ENCODE data around the gene ZCCHC2. TPM values are rescaled to one million over a fixed set of nuclear protein-coding genes. Genes with fewer than 3 reads are reported as not detected.

ZCCHC2 gene
- total and polyA plus RNA-seq, 2 of the 4 experiments (the other 2 are of a cell fraction) = 3.2 to 3.6 TPM

- Histone ChIP-seq H2AK9ac (replicated peaks; ENCODE audit: low read depth, low read length, poor library complexity) (no peak overlapping the region), H2AK5ac (ENCODE audit: low read depth, low read length) (no peak overlapping the region)
Measured at GRCh38 chr18:62584241-62585120, 61.7 kb downstream of the ZCCHC2 start.

More at GRCh38 chr18:62584241-62585120, 61.7 kb downstream of the ZCCHC2 start:
- H3K4me2 ChIP-seq (ENCODE audit: low read depth, low read length) = peak overlapping the region; percentile 48; the same call in 1 of the 2 replicates
- H2AFZ ChIP-seq (replicated peaks; ENCODE audit: low read length, poor library complexity) = peak overlapping the region; percentile 89
- peak overlapping the region in 1 of 2 experiments; percentile 59; a peak in 1 of 4 replicates for H4K8ac ChIP-seq (ENCODE audit: low read depth in 2 of 2, low read length in 2 of 2)
- dilution Hi-C loops (cut with HindIII; ENCODE audit: low sequenced_read_pairs, unreplicated experiment) = no loop called here
- no peak overlapping the region for H2BK20ac ChIP-seq (ENCODE audit: low read depth, low read length)
- no peak overlapping the region for H3K27ac ChIP-seq (ENCODE audit: insufficient read depth, low read length)
- H3K14ac ChIP-seq (replicated peaks; ENCODE audit: low read depth, low read length) = no peak overlapping the region
- H3K4me1 ChIP-seq (ENCODE audit: control insufficient read depth, insufficient read depth, low read length) = peaks cover 1% of the 10 kb centered on the region; the same call in 1 of the 2 replicates
- no peak overlapping the region; the same call in 1 of the 2 replicates for H3K9ac ChIP-seq (ENCODE audit: low read depth, low read length)
- CTCF ChIA-PET = interaction anchor here (0.6 to 1.2 kb wide), 8 partner anchors 12 to 432 kb away, joined by 3 to 5 read pairs (median 3); partner anchors contain the start of gene PHLPP1
- no peak overlapping the region for H2BK15ac ChIP-seq (ENCODE audit: low read depth, low read length)
- H2BK5ac ChIP-seq (ENCODE audit: low read depth, low read length, poor library complexity, severe bottlenecking) = no peak overlapping the region
- no TSS peak for BruUV-seq (replicated peaks)
- H3K9me1 ChIP-seq (ENCODE audit: insufficient read depth, low read length) = no peaks in the 10 kb centered on the region
- in situ Hi-C loops (cut with MboI; ENCODE audit: low sequenced_read_pairs) = loop anchor here (5.0 kb wide), 1 partner anchor 398 kb away; no protein-coding TSS in a partner anchor
- H3K4ac ChIP-seq (ENCODE audit: low read depth, low read length) = no peak overlapping the region
- no peak overlapping the region for H3K23ac ChIP-seq (ENCODE audit: low read depth, low read length)
- peaks cover 3% of the 10 kb centered on the region; the same call in 1 of the 2 replicates for H4K20me1 ChIP-seq (ENCODE audit: insufficient read depth, low read length)
- H3K4me3 ChIP-seq (ENCODE audit: insufficient read depth, low read depth, low read length) = no peak overlapping the region
- peak; percentile 30; the same call in 1 of the 2 replicates for TF ChIP-seq MAZ (IDR thresholded peaks at IDR 0.05; ENCODE audit: borderline replicate concordance, low read depth, low read length)
- no peak for TF ChIP-seq MAFK (IDR thresholded peaks at IDR 0.05; ENCODE audit: low read depth, low read length)
- TF ChIP-seq RAD21 (IDR thresholded peaks at IDR 0.05; ENCODE audit: low read length) = peak; percentile 91
- TF ChIP-seq CHD1 (IDR thresholded peaks at IDR 0.05; ENCODE audit: low read depth, low read length) = no peak
- TF ChIP-seq SMC3 (IDR thresholded peaks at IDR 0.05; ENCODE audit: low read depth, low read length) = peak; percentile 99
- TF ChIP-seq, protein P1, sequence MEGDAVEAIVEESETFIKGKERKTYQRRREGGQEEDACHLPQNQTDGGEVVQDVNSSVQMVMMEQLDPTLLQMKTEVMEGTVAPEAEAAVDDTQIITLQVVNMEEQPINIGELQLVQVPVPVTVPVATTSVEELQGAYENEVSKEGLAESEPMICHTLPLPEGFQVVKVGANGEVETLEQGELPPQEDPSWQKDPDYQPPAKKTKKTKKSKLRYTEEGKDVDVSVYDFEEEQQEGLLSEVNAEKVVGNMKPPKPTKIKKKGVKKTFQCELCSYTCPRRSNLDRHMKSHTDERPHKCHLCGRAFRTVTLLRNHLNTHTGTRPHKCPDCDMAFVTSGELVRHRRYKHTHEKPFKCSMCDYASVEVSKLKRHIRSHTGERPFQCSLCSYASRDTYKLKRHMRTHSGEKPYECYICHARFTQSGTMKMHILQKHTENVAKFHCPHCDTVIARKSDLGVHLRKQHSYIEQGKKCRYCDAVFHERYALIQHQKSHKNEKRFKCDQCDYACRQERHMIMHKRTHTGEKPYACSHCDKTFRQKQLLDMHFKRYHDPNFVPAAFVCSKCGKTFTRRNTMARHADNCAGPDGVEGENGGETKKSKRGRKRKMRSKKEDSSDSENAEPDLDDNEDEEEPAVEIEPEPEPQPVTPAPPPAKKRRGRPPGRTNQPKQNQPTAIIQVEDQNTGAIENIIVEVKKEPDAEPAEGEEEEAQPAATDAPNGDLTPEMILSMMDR (conservative IDR thresholded peaks at IDR 0.05; ENCODE audit: low read depth, low read length) = peak; percentile 99
- H3K56ac ChIP-seq (ENCODE audit: extremely low read depth, insufficient read depth, low read length) = no peak overlapping the region
- no peaks in the 10 kb centered on the region; the same call in 1 of the 2 replicates for H3K36me3 ChIP-seq (ENCODE audit: control insufficient read depth, insufficient read depth, low read length)
- H3K27me3 ChIP-seq (ENCODE audit: control insufficient read depth, insufficient read depth, low read length) = peaks cover 3% of the 10 kb centered on the region; the same call in 1 of the 2 replicates
- H2BK120ac ChIP-seq (ENCODE audit: low read depth, low read length) = no peak overlapping the region
- no peak overlapping the region; the same call in 1 of the 2 replicates for H4K91ac ChIP-seq (ENCODE audit: insufficient read depth, low read depth, low read length)
- ATAC-seq (ENCODE audit: low read depth) = peak; percentile 93
- DNase-seq = peak; percentile 88
- 43% methylated on average over 6 of the region's 23 CpGs; no CpG with 5 or more reads in 1 of the 2 experiments for WGBS, 2 experiments (ENCODE audit: extremely low coverage in 2 of 2, insufficient read length in 1 of 2)
- no peaks in the 10 kb centered on the region for H3K79me1 ChIP-seq (ENCODE audit: low read depth in 1 of 2, low read length in 2 of 2)
- no peak overlapping the region for H3K18ac ChIP-seq (ENCODE audit: low read depth, low read length)
- no peak overlapping the region; the same call in 1 of the 2 replicates for H4K5ac ChIP-seq (ENCODE audit: low read depth, low read length)
- POLR2A ChIA-PET (ENCODE audit: unreplicated experiment) = no interaction called here
- no peaks in the 10 kb centered on the region for H3K9me3 ChIP-seq (ENCODE audit: control insufficient read depth, insufficient read depth, low read length)
- intact Hi-C loops (cut with micrococcal nuclease) = loop anchor here (1.0 to 10.0 kb wide), 5 partner anchors 61 to 740 kb away; partner anchors contain the start of gene ZCCHC2

Measured in IMR-90 (cell line).